ENCODE measurements around the gene DNAH17. TPM values are rescaled to one million over a fixed set of nuclear protein-coding genes. Genes with fewer than 3 reads are reported as not detected.

DNAH17 gene
- total RNA-seq, 3 donors from 2014 or later (not counting 1 experiment from before 2014, with no cell fraction given) = 0.16 to 0.25 (median 0.24) TPM

DNA sequence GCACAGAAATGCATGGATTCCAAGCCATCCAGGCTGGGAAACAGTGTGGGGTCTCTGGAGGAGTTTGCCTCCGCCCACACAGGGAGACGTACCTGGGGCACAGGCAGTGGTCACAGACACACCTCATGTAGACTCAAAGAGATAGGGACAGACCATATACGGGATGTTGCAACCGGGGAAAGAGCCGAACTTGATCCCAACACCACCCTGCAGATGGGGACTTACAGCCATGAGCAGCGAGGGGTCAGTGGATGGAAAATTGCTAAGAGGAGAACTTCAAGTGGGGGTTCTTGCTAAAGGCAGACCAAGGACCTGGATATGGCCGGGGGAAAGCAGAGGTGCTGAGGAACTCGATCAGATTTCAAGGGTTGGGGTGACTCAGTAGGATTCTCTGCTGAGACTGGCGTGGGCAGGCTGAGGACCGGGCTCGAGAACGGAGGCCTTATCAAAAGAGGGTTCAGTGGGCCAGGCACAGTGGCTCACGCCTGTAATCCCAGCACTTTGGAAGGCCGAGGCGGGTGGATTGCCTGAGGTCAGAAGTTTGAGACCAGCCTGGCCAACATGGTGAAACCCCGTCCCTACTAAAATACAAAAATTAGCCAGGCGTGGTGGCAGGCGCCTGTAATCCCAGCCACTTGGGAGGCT lies 12.0 kb upstream of the DNAH17 start:
- H3K4me1 ChIP-seq (ENCODE audit: control insufficient read depth, insufficient read depth, low read length) = peaks cover 7% of the 10 kb centered on the region
- peaks cover 4 to 6% of the 10 kb centered on the region in 2 donors for H3K4me1 Mint-ChIP-seq
- no peaks in the 10 kb centered on the region for H3K36me3 ChIP-seq (ENCODE audit: control insufficient read depth, insufficient read depth, low read length)
- H3K36me3 Mint-ChIP-seq = no peaks in the 10 kb centered on the region
- DNase-seq (no peak), ATAC-seq (no peak)
- intact Hi-C loops (cut with micrococcal nuclease) = no loop called here
- no peak overlapping the region for H3K4me3 ChIP-seq (ENCODE audit: low read length)
- TF ChIP-seq, protein P1, sequence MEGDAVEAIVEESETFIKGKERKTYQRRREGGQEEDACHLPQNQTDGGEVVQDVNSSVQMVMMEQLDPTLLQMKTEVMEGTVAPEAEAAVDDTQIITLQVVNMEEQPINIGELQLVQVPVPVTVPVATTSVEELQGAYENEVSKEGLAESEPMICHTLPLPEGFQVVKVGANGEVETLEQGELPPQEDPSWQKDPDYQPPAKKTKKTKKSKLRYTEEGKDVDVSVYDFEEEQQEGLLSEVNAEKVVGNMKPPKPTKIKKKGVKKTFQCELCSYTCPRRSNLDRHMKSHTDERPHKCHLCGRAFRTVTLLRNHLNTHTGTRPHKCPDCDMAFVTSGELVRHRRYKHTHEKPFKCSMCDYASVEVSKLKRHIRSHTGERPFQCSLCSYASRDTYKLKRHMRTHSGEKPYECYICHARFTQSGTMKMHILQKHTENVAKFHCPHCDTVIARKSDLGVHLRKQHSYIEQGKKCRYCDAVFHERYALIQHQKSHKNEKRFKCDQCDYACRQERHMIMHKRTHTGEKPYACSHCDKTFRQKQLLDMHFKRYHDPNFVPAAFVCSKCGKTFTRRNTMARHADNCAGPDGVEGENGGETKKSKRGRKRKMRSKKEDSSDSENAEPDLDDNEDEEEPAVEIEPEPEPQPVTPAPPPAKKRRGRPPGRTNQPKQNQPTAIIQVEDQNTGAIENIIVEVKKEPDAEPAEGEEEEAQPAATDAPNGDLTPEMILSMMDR (IDR thresholded peaks at IDR 0.05) = no peak
- no peak overlapping the region for H3K4me3 Mint-ChIP-seq
- H3K27me3 Mint-ChIP-seq (ENCODE audit: low read depth in 2 of 2) = peaks cover 0 to 7% of the 10 kb centered on the region in 2 donors
- no peak overlapping the region for H3K27ac Mint-ChIP-seq
- no peaks in the 10 kb centered on the region for H3K9me3 Mint-ChIP-seq
- H3K27ac ChIP-seq (ENCODE audit: low read length) = no peak overlapping the region
- H3K27me3 ChIP-seq (ENCODE audit: control insufficient read depth, insufficient read depth, low read length) = no peaks in the 10 kb centered on the region
- no peaks in the 10 kb centered on the region for H3K9me3 ChIP-seq (ENCODE audit: control insufficient read depth, insufficient read depth, low read length)
- 87% methylated on average over 18 of the region's 18 CpGs for WGBS (ENCODE audit: insufficient coverage)

DNA sequence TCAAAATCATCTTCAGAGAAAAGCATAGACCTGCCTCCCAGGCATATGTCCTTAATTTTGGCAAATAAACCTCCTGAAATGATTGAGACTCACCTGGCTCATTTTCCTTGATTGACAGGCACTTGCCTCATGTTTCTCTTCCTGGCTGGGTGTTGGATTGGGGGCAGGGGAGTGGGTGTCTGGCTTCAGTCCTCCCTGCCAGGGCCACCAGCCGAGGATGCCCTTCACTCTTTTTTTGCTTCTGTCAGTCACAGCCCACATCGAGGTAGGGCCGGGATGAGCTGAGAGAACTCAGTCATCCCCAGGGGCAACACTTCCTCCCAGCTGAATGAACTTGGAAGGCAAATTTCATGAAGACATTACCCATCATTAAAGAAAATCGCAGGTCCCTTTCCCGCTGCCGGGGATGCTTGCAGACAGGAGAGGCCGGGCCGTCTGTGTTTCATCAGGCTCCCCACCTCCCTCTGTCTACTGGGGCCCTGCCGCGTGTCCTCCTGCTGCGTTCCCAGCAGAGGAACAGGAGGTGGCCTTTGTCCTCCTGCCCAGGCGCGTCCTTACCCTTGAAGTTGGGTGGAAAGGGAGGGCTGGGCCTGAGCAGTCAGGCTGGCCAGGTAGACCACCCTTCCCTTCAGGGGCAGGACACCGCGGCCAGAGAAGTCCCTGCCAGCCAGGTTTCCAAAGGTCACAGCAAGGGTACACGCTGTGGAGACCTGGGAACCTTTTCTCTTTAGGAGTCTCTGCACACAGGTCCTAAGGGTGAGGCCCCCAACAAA lies 11.2 kb upstream of the DNAH17 start:
- Mint-ChIP-seq H3K4me3 (no peak overlapping the region), H3K27me3 (ENCODE audit: low read depth in 2 of 2) (peaks cover 0 to 9% of the 10 kb centered on the region in 2 donors), H3K36me3 (no peaks in the 10 kb centered on the region), H3K4me1 (peaks cover 4 to 6% of the 10 kb centered on the region in 2 donors), H3K9me3 (no peaks in the 10 kb centered on the region), H3K27ac (no peak overlapping the region)
- Histone ChIP-seq H3K27me3 (ENCODE audit: control insufficient read depth, insufficient read depth, low read length) (no peaks in the 10 kb centered on the region), H3K4me1 (ENCODE audit: control insufficient read depth, insufficient read depth, low read length) (peaks cover 7% of the 10 kb centered on the region), H3K9me3 (ENCODE audit: control insufficient read depth, insufficient read depth, low read length) (no peaks in the 10 kb centered on the region), H3K27ac (ENCODE audit: low read length) (no peak overlapping the region), H3K4me3 (ENCODE audit: low read length) (no peak overlapping the region), H3K36me3 (ENCODE audit: control insufficient read depth, insufficient read depth, low read length) (no peaks in the 10 kb centered on the region)
- ATAC-seq = no peak
- 90% methylated on average over 16 of the region's 16 CpGs for WGBS (ENCODE audit: insufficient coverage)
- DNase-seq = no peak
- TF ChIP-seq, protein P1 (IDR thresholded peaks at IDR 0.05) = no peak
- intact Hi-C loops (cut with micrococcal nuclease) = no loop called here

DNA sequence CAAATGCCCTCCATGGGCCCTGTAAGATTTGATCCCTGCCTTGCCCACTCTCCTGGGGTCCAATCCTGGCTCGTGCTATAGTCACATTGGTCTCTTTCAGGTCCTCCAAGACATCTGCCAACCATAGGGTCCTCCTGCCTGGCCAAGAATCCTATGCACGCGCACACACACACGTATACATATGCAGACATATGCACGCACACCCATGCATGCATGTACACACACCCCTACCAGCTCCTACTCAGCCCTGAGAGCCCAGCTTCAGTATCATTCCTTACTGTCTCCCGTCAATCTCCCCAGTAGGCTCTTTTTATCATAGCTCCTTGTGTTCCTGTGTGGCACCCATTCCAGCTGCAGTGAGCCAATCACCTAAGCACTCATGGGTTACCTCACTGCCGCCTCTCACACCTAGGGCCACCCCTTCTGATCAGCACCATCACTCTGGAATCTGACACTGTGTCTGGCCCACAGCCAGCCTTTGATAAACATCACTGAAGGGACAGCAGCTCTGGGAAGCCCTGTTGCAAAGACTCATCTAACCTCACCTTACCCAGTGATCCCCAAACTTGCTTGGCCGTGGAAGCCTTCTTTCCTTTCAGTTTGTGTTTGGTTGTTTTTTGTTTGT lies 7.9 kb upstream of the DNAH17 start:
- Mint-ChIP-seq H3K27me3 (ENCODE audit: low read depth in 2 of 2) (peaks cover 0 to 9% of the 10 kb centered on the region in 2 donors), H3K36me3 (no peaks in the 10 kb centered on the region), H3K4me3 (no peak overlapping the region), H3K27ac (no peak overlapping the region), H3K9me3 (no peaks in the 10 kb centered on the region), H3K4me1 (no peaks in the 10 kb centered on the region)
- TF ChIP-seq, protein P1 (IDR thresholded peaks at IDR 0.05) = no peak
- no peak overlapping the region for H3K4me3 ChIP-seq (ENCODE audit: low read length)
- H3K9me3 ChIP-seq (ENCODE audit: control insufficient read depth, insufficient read depth, low read length) = no peaks in the 10 kb centered on the region
- H3K27me3 ChIP-seq (ENCODE audit: control insufficient read depth, insufficient read depth, low read length) = no peaks in the 10 kb centered on the region
- ATAC-seq (no peak), DNase-seq (no peak)
- no peaks in the 10 kb centered on the region for H3K4me1 ChIP-seq (ENCODE audit: control insufficient read depth, insufficient read depth, low read length)
- no peaks in the 10 kb centered on the region for H3K36me3 ChIP-seq (ENCODE audit: control insufficient read depth, insufficient read depth, low read length)
- intact Hi-C loops (cut with micrococcal nuclease) = no loop called here
- no peak overlapping the region for H3K27ac ChIP-seq (ENCODE audit: low read length)
- WGBS (ENCODE audit: insufficient coverage) = 93% methylated on average over 7 of the region's 8 CpGs
